Ovary (tissue), 3 donors: ENCODE data around the gene C1orf159.

Experiments
- CTCF ChIP-seq, 3 donors: fragments of 450-650 bp in 2 of 3; fragments of 200-600 bp in 1 of 3; IDR thresholded peaks; one replicate each; pipeline versions ENCODE4 v1.5.1 to v1.8.0; 2016 to 2022; ENCODE audit warnings: antibody characterized with exemption in 3 of 3, mild to moderate bottlenecking in 1 of 3
- EP300 ChIP-seq: sonication (generic); formaldehyde crosslinking; IDR thresholded peaks from one replicate; pipeline ENCODE4 v1.6.1; 2017; ENCODE audit warnings: antibody characterized with exemption
- POLR2A ChIP-seq: fragments of 450-650 bp; IDR thresholded peaks from one replicate; pipeline ENCODE4 v1.6.1; 2017; ENCODE audit warnings: antibody characterized with exemption, mild to moderate bottlenecking, moderate library complexity
- donor health status: DM: no; HTN: no; CAD: no.

- TF ChIP-seq CTCF (IDR thresholded peaks at IDR 0.05) (no peak), POLR2A (no peak), EP300 (no peak)
Observed at GRCh38 chr1:1046767-1047166, 69.1 kb downstream of the C1orf159 start.
